Mucosa of descending colon (tissue), 3 donors: ENCODE results near the gene C1orf52. TPM values are rescaled to one million over a fixed set of nuclear protein-coding genes. Genes with fewer than 3 reads are reported as not detected.

ENCODE experiments used
- ATAC-seq: fragments of 200-7000 bp; cut with Tn5 transposase; one replicate; pipeline ENCODE4 v1.9.1; 2020; ENCODE audit warnings: mild to moderate bottlenecking, moderate library complexity
- DNase-seq, 3 donors: peaks; one replicate each; pipeline ENCODE4 v3.0.0-alpha.2; 2020
- H3K36me3 ChIP-seq: fragments of 200-600 bp; one replicate; pipeline ENCODE4 v1.8.0; 2021; ENCODE audit warnings: low read depth, mild to moderate bottlenecking
- H3K4me1 ChIP-seq: fragments of 200-600 bp; one replicate; pipeline ENCODE4 v1.8.0; 2021; ENCODE audit warnings: low read depth, mild to moderate bottlenecking
- H3K4me3 ChIP-seq: fragments of 200-600 bp; one replicate; pipeline ENCODE4 v1.8.0; 2021; ENCODE audit warnings: mild to moderate bottlenecking
- H3K9me3 ChIP-seq: fragments of 200-600 bp; one replicate; pipeline ENCODE4 v1.8.0; 2021; ENCODE audit warnings: mild to moderate bottlenecking
- intact Hi-C, 2 donors: fragments of 100-400 bp; cut with DNase I in 1 of 2; cut with micrococcal nuclease in 1 of 2; formaldehyde crosslinking; loops; one replicate each; pipeline versions ENCODE4 v1.11.0 to v1.11.1; 2022; cut with DNase I, micrococcal nuclease
- long read RNA-seq, 2 donors: library from polyadenylated mRNA; unstranded; transcript quantifications; one replicate each; pipeline ENCODE4 v2.0.0, GENCODE V29; 2019 to 2021
- total RNA-seq, 3 donors: library from RNA; stranded (reverse); fragmentation: NEBNext Ultra II Directional in 2 of 3; extraction: Animal tissue kit (Norgen Biotek cat#: 25700) in 2 of 3; gene quantifications; one replicate each; pipeline versions ENCODE4 v1.2.1 to v1.2.4, GENCODE V29; 2021 to 2023
- TF ChIP-seq, protein P1 (sequence below): fragments of 200-600 bp; IDR thresholded peaks from one replicate; pipeline ENCODE4 v1.8.0; 2022; ENCODE audit warnings: antibody characterized with exemption, mild to moderate bottlenecking
- donor health status: DM: no; HTN: no; CAD: no; lungs with moderate emphysema.
- donor health status: DM: no; HTN: no; CAD: no.
- donor health status: DM: no; HTN: yes; CAD: no.

Gene C1orf52
- total RNA-seq, result 10 to 100 TPM; 17.4 to 24.7 (median 19.2) TPM
- long read RNA-seq, donor 1, transcript C1orf52-201 (4 exons, 3,391 nt), result major isoform, 18 of 34 reads
- long read RNA-seq, donor 1, transcript C1orf52-203 (3 exons, 1,219 nt), result minor isoform, 13 of 34 reads
- long read RNA-seq, donor 1, partial matches to known transcripts, result 3 of 34 reads
- long read RNA-seq, donor 1, other reads (novel, unspliced or antisense), result 0 of 34 reads
- long read RNA-seq, donor 2, transcript C1orf52-203 (3 exons, 1,219 nt), result major isoform, 8 of 18 reads
- long read RNA-seq, donor 2, transcript C1orf52-201 (4 exons, 3,391 nt), result minor isoform, 7 of 18 reads
- long read RNA-seq, donor 2, partial matches to known transcripts, result 2 of 18 reads
- long read RNA-seq, donor 2, other reads (novel, unspliced or antisense), result 1 of 18 reads

DNA sequence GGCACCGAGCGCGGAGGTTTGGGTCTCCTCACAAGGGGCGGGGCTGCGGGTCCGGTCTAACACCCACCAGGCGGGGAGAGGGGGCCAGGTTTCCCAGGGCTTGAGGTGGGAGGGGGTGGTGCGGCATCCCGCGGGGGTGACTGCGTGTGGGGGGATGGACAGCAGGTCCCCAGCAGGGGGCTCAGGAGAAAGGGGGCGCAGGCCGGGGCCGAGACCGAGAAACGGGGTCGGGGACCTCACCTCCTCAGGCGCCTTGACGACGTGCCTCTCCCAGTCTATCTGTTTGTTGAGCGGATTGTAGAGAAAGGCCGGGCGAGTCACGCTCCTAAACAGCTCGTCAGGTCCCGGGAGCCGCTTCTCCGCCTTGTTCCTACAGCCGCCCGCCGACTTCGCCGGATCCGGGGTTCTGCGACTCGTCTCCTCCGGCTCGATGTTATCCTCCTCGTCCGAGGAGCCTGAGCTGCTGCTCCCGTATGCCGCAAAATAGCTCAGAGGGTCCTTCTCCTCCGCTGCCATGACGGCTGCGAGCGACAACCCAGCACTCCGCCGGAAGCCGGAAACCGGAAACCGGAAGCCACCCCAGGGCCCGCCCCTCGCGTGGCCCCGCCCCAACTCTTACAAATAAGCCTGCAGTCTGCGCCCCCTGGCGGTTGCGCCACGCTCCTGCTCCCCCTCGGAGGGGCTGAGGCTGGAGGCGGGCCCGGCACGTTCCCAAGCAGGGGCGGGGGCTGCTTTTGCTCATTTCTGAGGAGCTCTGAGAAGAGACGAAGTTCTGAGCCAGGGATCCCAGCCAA is at the start of gene C1orf52:
TSS of gene C1orf52 (minus strand) at position 545 of the 794 bp plus-strand sequence. CDS start at position 516, 29 bp downstream.
- DNase-seq, result peak; percentile 96 to 99 (median 97)
- intact Hi-C loops, result loop anchor here (5.0 to 10.0 kb wide), 3 partner anchors 55 to 315 kb away; partner anchors contain the start of gene SYDE2 (in 1 of the 2)
- H3K36me3 ChIP-seq, result no peaks in the 10 kb centered on the region
- no peaks in the 10 kb centered on the region for H3K9me3 ChIP-seq
- peak within 1 kb of the TSS; percentile 97 for H3K4me3 ChIP-seq
- H3K4me1 ChIP-seq, result peaks cover 21% of the 10 kb centered on the region
- ATAC-seq, result peak; percentile 98
- TF ChIP-seq, protein P1, sequence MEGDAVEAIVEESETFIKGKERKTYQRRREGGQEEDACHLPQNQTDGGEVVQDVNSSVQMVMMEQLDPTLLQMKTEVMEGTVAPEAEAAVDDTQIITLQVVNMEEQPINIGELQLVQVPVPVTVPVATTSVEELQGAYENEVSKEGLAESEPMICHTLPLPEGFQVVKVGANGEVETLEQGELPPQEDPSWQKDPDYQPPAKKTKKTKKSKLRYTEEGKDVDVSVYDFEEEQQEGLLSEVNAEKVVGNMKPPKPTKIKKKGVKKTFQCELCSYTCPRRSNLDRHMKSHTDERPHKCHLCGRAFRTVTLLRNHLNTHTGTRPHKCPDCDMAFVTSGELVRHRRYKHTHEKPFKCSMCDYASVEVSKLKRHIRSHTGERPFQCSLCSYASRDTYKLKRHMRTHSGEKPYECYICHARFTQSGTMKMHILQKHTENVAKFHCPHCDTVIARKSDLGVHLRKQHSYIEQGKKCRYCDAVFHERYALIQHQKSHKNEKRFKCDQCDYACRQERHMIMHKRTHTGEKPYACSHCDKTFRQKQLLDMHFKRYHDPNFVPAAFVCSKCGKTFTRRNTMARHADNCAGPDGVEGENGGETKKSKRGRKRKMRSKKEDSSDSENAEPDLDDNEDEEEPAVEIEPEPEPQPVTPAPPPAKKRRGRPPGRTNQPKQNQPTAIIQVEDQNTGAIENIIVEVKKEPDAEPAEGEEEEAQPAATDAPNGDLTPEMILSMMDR, result peak; percentile 99

DNA sequence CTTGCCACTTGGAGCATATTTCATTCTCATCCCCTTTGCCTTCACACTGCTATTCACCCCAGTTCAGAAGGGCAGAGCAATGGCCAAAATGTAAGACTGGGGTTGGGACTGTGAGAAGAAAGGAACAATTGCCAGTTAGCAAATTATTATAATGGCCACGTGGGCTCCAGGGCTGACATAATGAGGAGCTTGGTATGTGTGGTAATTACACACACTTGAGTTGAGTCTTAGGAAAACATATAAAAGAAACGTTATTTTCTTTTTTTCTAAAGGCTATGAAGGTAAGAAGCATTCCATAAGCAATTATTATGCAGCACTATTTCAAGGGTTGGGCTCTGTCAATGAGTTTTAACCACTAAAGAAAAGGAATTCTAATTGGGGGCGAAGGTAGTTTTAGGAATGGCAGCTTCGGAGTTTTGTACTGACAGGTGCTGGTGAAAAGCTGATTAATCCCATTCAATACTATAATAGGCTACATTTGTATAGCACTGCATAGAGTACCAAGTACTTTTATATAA is 49.4 kb upstream of the C1orf52 start:
- TF ChIP-seq, protein P1, result no peak
- intact Hi-C loops, result loop anchor here in 1 of 2 donors (10.0 kb wide), 2 partner anchors 276 to 386 kb away; partner anchors contain the start of gene CCN1
- H3K36me3 ChIP-seq, result no peaks in the 10 kb centered on the region
- ATAC-seq (no peak), DNase-seq (no peak)
- H3K4me1 ChIP-seq, result peaks cover 8% of the 10 kb centered on the region
- no peak overlapping the region for H3K4me3 ChIP-seq
- no peaks in the 10 kb centered on the region for H3K9me3 ChIP-seq

DNA sequence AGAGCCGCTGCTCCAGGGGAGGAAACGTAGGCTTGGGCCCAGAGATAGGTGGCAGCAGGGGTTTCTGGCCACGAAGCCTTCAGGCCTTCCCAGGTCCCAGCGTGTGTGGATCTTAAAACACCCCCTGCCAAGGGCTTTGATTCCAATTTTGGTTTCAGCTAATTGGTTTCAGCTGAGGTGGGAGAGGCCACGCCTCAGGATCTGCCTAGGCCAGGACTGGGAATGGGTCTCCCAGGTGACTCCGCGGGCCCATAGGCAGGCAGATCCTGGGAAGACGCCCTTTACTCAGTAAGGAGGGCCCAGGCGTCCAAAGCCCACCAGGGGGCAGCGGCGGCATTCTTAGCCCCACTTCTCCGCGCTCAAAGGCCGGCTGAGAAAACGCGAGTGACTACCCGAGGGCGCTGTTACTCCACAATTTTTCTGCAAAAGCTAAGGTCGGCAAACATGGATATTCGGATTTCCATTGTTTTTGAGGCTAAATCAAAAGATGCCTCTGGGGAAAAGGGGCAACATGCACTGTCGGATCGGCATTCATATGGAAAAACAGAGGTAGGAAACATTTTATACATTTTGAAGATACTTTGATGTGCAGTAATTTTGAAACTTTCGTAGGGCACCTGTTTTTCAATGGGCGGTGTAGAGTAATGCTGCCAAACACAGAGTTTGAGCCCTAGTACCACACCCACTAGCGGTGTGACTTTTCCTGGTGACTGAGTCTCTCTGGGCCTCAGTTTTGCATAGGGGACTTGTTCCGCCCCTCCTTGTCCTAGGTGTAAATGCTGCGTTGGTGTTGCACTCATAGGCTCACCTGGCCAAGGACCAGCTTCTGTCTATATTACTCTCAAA is 48.7 kb upstream of the C1orf52 start:
- intact Hi-C loops, result loop anchor here in 1 of 2 donors (10.0 kb wide), 2 partner anchors 277 to 387 kb away; partner anchors contain the start of gene CCN1
- peak; percentile 80 to 94 (median 90) for DNase-seq
- H3K4me3 ChIP-seq, result no peak overlapping the region
- no peaks in the 10 kb centered on the region for H3K36me3 ChIP-seq
- TF ChIP-seq, protein P1, result peak; percentile 77
- H3K4me1 ChIP-seq, result peaks cover 8% of the 10 kb centered on the region
- H3K9me3 ChIP-seq, result no peaks in the 10 kb centered on the region
- ATAC-seq, result peak; percentile 98

DNA sequence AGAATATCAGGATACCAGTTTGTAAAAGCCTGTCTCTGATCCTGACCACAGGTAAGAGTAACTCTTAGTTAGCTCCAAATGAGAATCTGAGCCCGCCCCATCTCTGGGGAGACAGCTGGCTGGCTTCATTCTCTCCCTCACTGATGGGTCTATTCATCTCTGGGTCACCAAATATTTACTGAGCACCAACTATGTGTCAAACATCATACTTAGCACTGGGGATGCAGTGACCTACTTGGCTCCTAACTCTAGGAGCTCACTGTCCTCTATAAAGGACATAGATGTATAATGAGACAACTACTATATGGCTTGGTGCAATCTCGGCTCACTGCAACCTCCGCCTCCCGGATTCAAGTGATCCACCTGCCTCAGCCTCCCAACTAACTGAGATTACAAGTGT is 46.8 kb upstream of the C1orf52 start:
- intact Hi-C loops, result loop anchor here in 1 of 2 donors (10.0 kb wide), 2 partner anchors 279 to 389 kb away; partner anchors contain the start of gene CCN1
- DNase-seq (no peak), ATAC-seq (no peak)
- H3K4me3 ChIP-seq, result no peak overlapping the region
- no peaks in the 10 kb centered on the region for H3K9me3 ChIP-seq
- TF ChIP-seq, protein P1, result no peak
- peaks cover 8% of the 10 kb centered on the region for H3K4me1 ChIP-seq
- H3K36me3 ChIP-seq, result no peaks in the 10 kb centered on the region
